Smooth muscle cell (in vitro differentiated cells): Measurements from ENCODE around the gene RRAS2. TPM values are rescaled to one million over a fixed set of nuclear protein-coding genes. Genes with fewer than 3 reads are reported as not detected.

Experiments used
- DNase-seq: peaks from one replicate; lab custom pipeline; 2025; ENCODE audit not compliant: unreplicated experiment; lab: John Stamatoyannopoulos, UW
- H2AFZ ChIP-seq: fragments of 200-600 bp; sonication (generic); 2 replicates; pipeline ENCODE4 v1.6.0; 2016; ENCODE audit warnings: antibody characterized with exemption, low read depth, mild to moderate bottlenecking
- H3F3A ChIP-seq: fragments of 200-600 bp; sonication (generic); 2 replicates; pipeline ENCODE4 v1.6.0; 2017; ENCODE audit warnings: antibody characterized with exemption, low read depth
- H3K27ac ChIP-seq: fragments of 200-600 bp; sonication (generic); 2 replicates; pipeline ENCODE4 v1.5.1; 2016; ENCODE audit warnings: low read depth, mild to moderate bottlenecking
- H3K27me3 ChIP-seq: fragments of 200-600 bp; sonication (generic); 2 replicates; pipeline ENCODE4 v1.6.1; 2016; ENCODE audit warnings: low read depth, mild to moderate bottlenecking
- H3K36me3 ChIP-seq: fragments of 200-600 bp; sonication (generic); 2 replicates; pipeline ENCODE4 v1.5.1; 2016; ENCODE audit warnings: low read depth
- H3K4me1 ChIP-seq: fragments of 200-600 bp; sonication (generic); 2 replicates; pipeline ENCODE4 v1.5.1; 2016; ENCODE audit warnings: low read depth
- H3K4me2 ChIP-seq: fragments of 200-600 bp; sonication (generic); 2 replicates; pipeline ENCODE4 v1.6.0; 2016; ENCODE audit warnings: mild to moderate bottlenecking
- H3K4me3 ChIP-seq: fragments of 200-600 bp; sonication (generic); 2 replicates; pipeline ENCODE4 v1.5.1; 2016; ENCODE audit warnings: mild to moderate bottlenecking
- H3K79me2 ChIP-seq: fragments of 200-600 bp; sonication (generic); 2 replicates; pipeline ENCODE4 v1.6.0; 2016; ENCODE audit warnings: low read depth, mild to moderate bottlenecking
- H3K9ac ChIP-seq: fragments of 200-600 bp; sonication (generic); 2 replicates; pipeline ENCODE4 v1.6.0; 2016; ENCODE audit warnings: low read depth
- H3K9me3 ChIP-seq: fragments of 200-600 bp; sonication (generic); replicated peaks from 2 replicates; pipeline ENCODE4 v1.5.1; 2016; ENCODE audit warnings: low read depth
- H4K20me1 ChIP-seq: fragments of 200-600 bp; sonication (generic); 2 replicates; pipeline ENCODE4 v1.6.0; 2016; ENCODE audit warnings: low read depth
- WGBS: methylation state at CpG from one replicate; pipeline ENCODE4 v1.1.7; 2016; ENCODE audit warnings: low lambda C conversion rate; 5-methylcytosine and 5-hydroxymethylcytosine counted together
- polyA plus RNA-seq: library from polyadenylated mRNA; unstranded; fragments of >200 nt; fragmentation: Nextera tagmentation; extraction: Ambion mirVana; gene quantifications from 2 replicates; pipeline ENCODE4 v1.2.1, GENCODE V29; 2016
- total RNA-seq: library from RNA; depleted of rRNA; stranded (reverse); fragments of >200 nt; gene quantifications from 2 replicates; pipeline ENCODE4 v1.2.3, GENCODE V29; 2014
- TF ChIP-seq, protein P1 (sequence below): fragments of 200-600 bp; sonication (generic); IDR thresholded peaks from 2 replicates; pipeline ENCODE4 v1.5.1; 2017; ENCODE audit warnings: borderline replicate concordance, mild to moderate bottlenecking, antibody characterized with exemption; ENCODE audit not compliant: insufficient read depth, poor library complexity, severe bottlenecking

The RRAS2 gene
- total and polyA plus RNA-seq, 2 experiments from 2014 or later = 27.3 to 53.6 TPM

DNA sequence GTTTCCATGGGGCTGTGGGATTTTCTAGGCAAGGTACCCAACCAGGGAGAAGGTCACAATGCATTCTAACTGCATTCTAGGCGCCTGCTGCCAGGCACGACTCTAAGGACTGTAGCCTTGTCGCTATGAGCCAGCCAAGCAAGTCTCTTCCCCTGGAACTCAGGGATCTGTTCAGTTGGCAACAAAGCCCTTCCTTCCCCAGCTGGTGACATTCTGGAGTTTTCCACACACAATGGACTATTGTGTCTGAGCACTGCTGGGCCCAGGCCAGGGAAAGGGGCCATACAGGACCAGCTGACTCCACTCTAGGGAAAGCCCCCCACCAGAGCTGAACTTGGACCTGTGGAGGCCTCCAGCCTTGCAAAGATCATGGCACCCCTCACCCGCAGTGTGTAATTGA lies 116.8 kb downstream of the RRAS2 start:
- no peaks in the 10 kb centered on the region for H3K79me2 ChIP-seq
- no peak overlapping the region for H3K4me3 ChIP-seq
- H3K9me3 ChIP-seq = no peaks in the 10 kb centered on the region
- TF ChIP-seq, protein P1, sequence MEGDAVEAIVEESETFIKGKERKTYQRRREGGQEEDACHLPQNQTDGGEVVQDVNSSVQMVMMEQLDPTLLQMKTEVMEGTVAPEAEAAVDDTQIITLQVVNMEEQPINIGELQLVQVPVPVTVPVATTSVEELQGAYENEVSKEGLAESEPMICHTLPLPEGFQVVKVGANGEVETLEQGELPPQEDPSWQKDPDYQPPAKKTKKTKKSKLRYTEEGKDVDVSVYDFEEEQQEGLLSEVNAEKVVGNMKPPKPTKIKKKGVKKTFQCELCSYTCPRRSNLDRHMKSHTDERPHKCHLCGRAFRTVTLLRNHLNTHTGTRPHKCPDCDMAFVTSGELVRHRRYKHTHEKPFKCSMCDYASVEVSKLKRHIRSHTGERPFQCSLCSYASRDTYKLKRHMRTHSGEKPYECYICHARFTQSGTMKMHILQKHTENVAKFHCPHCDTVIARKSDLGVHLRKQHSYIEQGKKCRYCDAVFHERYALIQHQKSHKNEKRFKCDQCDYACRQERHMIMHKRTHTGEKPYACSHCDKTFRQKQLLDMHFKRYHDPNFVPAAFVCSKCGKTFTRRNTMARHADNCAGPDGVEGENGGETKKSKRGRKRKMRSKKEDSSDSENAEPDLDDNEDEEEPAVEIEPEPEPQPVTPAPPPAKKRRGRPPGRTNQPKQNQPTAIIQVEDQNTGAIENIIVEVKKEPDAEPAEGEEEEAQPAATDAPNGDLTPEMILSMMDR = no peak
- no peak overlapping the region for H3K27ac ChIP-seq
- H3F3A ChIP-seq = no peaks in the 10 kb centered on the region
- H3K36me3 ChIP-seq = no peaks in the 10 kb centered on the region
- H4K20me1 ChIP-seq = no peaks in the 10 kb centered on the region
- DNase-seq = no peak
- H3K9ac ChIP-seq = no peak overlapping the region
- H3K4me1 ChIP-seq = no peaks in the 10 kb centered on the region
- no peak overlapping the region for H3K4me2 ChIP-seq
- peaks cover 4% of the 10 kb centered on the region for H3K27me3 ChIP-seq
- 68% methylated on average over 4 of the region's 4 CpGs for WGBS
- no peak overlapping the region for H2AFZ ChIP-seq

DNA sequence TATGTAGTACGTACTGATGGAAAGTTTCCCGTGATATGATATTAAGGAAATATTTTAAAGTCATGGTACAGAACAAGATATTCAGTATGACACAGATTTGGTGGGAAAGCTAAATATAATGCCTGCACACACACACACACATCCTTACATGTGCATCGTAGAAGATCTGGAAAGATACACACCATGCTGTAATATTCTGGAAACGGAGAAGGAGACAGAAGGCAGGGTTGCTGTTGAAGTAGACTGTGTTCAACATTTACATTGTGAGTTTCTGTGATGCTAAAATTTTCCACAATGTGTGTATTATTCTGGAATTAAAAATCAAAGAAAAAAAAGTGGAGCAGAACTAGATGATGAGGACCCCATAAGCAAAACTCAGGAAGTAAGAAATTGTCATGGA lies 118.0 kb downstream of the RRAS2 start:
- Histone ChIP-seq H3K27me3 (peaks cover 6% of the 10 kb centered on the region), H3K79me2 (no peaks in the 10 kb centered on the region), H3K36me3 (no peaks in the 10 kb centered on the region), H3K27ac (no peak overlapping the region), H3F3A (no peaks in the 10 kb centered on the region), H2AFZ (no peak overlapping the region), H4K20me1 (no peaks in the 10 kb centered on the region), H3K9me3 (no peaks in the 10 kb centered on the region), H3K4me2 (no peak overlapping the region), H3K9ac (no peak overlapping the region), H3K4me3 (no peak overlapping the region), H3K4me1 (no peaks in the 10 kb centered on the region)
- no peak for DNase-seq
- TF ChIP-seq, protein P1 = no peak
- 90% methylated on average over 4 of the region's 4 CpGs for WGBS

DNA sequence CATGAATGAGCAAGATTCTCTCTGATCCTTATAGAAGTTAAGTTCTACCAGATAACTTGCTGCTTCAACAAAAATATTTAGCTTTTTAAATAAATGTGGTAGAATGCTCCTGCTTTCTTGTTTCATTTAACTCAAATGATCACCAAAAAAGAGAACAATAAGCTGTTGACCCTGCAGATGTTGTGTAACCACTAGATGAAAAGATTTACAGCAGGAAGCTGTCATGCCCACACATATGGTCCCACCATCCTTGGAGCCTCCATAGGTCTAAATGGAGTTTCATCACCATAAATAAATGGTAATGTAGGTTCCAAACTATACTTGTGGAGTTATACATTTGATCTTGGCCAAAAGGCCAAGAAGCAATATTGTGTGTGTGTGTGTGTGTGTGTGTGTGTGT lies 118.8 kb downstream of the RRAS2 start:
- H3K4me1 ChIP-seq = no peaks in the 10 kb centered on the region
- TF ChIP-seq, protein P1 = no peak

DNA sequence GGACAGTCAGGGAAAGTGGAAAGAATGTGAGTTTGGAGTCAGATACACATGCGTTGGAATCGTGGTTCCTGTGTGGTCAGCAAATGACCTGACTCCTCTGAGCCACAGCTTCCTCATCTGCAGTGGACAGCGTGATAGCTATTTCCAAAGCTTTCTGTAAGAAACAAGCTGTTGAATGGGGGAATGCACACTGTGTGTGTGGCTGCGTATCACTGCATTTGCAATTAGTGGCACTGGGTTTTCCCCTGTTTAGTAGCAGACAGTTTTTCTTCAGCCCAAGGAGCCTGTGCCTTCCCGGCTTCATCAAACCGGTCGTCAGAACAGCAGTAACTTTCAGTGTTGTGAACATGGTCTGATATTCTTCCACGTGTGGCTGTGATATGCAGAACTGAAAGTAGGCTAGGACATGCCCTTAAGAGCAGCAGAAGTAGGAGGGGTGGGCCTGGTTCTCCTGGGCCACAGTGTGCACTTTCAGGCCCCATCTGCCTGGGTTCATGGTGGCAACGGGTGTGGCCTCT lies 121.5 kb downstream of the RRAS2 start:
- H4K20me1 ChIP-seq = no peaks in the 10 kb centered on the region
- H3K9ac ChIP-seq = no peak overlapping the region
- no peaks in the 10 kb centered on the region for H3F3A ChIP-seq
- TF ChIP-seq, protein P1 = no peak
- H3K4me3 ChIP-seq = no peak overlapping the region
- H3K9me3 ChIP-seq = no peaks in the 10 kb centered on the region
- H3K27me3 ChIP-seq = peaks cover 10% of the 10 kb centered on the region
- H3K4me2 ChIP-seq = no peak overlapping the region
- H2AFZ ChIP-seq = no peak overlapping the region
- no peaks in the 10 kb centered on the region for H3K4me1 ChIP-seq
- H3K79me2 ChIP-seq = no peaks in the 10 kb centered on the region
- 73% methylated on average over 9 of the region's 9 CpGs for WGBS
- no peak for DNase-seq
- H3K27ac ChIP-seq = no peak overlapping the region
- H3K36me3 ChIP-seq = no peaks in the 10 kb centered on the region

More for the DNA sequence above, 118.8 kb downstream of the RRAS2 start:
- H3K4me2 ChIP-seq = no peak overlapping the region
- no peak overlapping the region for H2AFZ ChIP-seq
- no peak for DNase-seq
- H4K20me1 ChIP-seq = no peaks in the 10 kb centered on the region
- H3K79me2 ChIP-seq = no peaks in the 10 kb centered on the region
- H3F3A ChIP-seq = no peaks in the 10 kb centered on the region
- H3K27ac ChIP-seq = no peak overlapping the region
- no peak overlapping the region for H3K9ac ChIP-seq
- no peak overlapping the region for H3K4me3 ChIP-seq
- H3K27me3 ChIP-seq = peaks cover 10% of the 10 kb centered on the region
- no peaks in the 10 kb centered on the region for H3K9me3 ChIP-seq
- no peaks in the 10 kb centered on the region for H3K36me3 ChIP-seq
